ENCODE measurements around the gene CNOT4. TPM values are rescaled to one million over a fixed set of nuclear protein-coding genes. Genes with fewer than 3 reads are reported as not detected.

The CNOT4 gene
- total and polyA plus RNA-seq, 2 of the 13 experiments (the other 11 are each of a cell fraction or from before 2014, with no cell fraction given): 7.4 to 8.4 TPM

- TF ChIP-seq AHDC1 (CRISPR knock-in tag; IDR thresholded peaks at IDR 0.05; ENCODE audit: borderline replicate concordance): no peak
- TF ChIP-seq ZNF251 (CRISPR knock-in tag; IDR thresholded peaks at IDR 0.05): no peak
- TF ChIP-seq GTF3A (CRISPR knock-in tag; conservative IDR thresholded peaks at IDR 0.05): no peak
- no peak for TF ChIP-seq GPN1 (CRISPR knock-in tag; IDR thresholded peaks at IDR 0.05; ENCODE audit: borderline replicate concordance)
- TF ChIP-seq MIER2 (CRISPR knock-in tag; IDR thresholded peaks at IDR 0.05): no peak
- TF ChIP-seq DNMT1 (CRISPR knock-in tag; IDR thresholded peaks at IDR 0.05): no peak
Observed at GRCh38 chr7:135420786-135421185, 89.1 kb downstream of the CNOT4 start (continued).

GRCh38 chr7:135416431-135416830, 93.5 kb downstream of the CNOT4 start:
- H3K27ac ChIP-seq (ENCODE audit: extremely low read length, insufficient read depth, low read length): no peak overlapping the region
- no peaks in the 10 kb centered on the region for H3K9me3 ChIP-seq (ENCODE audit: low read length)
- ChIA-PET POLR2A (interaction anchor here (0.6 kb wide), 1 partner anchor 26 kb away, joined by 4 read pairs; no protein-coding TSS in a partner anchor), CTCF (ENCODE audit: low intra/inter-chr PET ratio, low total read pairs) (no interaction called here)
- H2AFZ ChIP-seq (ENCODE audit: low read length): no peak overlapping the region
- H3K27me3 ChIP-seq (ENCODE audit: control insufficient read depth in 1 of 2, insufficient read depth in 2 of 2, low read length in 2 of 2): no peaks in the 10 kb centered on the region
- H3K4me2 ChIP-seq (ENCODE audit: low read depth, low read length): no peak overlapping the region
- H3K36me3 ChIP-seq (replicated peaks in 1 of 2; ENCODE audit: control insufficient read depth in 1 of 2, insufficient read depth in 2 of 2, low read length in 2 of 2): peaks cover 4 to 13% of the 10 kb centered on the region in 2 experiments; a peak in 4 of 5 replicates
- H3K9ac ChIP-seq (ENCODE audit: insufficient read depth, low read depth, low read length): no peak overlapping the region
- peaks cover 18% of the 10 kb centered on the region for H3K4me1 ChIP-seq (ENCODE audit: insufficient read depth, low read length)
- intact Hi-C loops (cut with micrococcal nuclease; ENCODE audit: unreplicated experiment) (loop anchor here (5.0 kb wide), 1 partner anchor 141 kb away; the partner anchor contains the start of gene NUP205), in situ Hi-C loops (cut with HindIII; ENCODE audit: extremely low pct_ligation_motif_present, low pct_unique_long_range_greater_than_20kb) (no loop called here)
- DNase-seq (ENCODE audit: low spot score): no peak
- H3K4me3 ChIP-seq (replicated peaks in 1 of 3; ENCODE audit: insufficient read depth in 1 of 3, low read depth in 2 of 3, low read length in 3 of 3): no peak overlapping the region
- no peaks in the 10 kb centered on the region for H3K79me2 ChIP-seq (ENCODE audit: insufficient read depth, low read length)
- FAIRE-seq: no peak
- no peak for ATAC-seq
- no peaks in the 10 kb centered on the region; the same call in 1 of the 2 replicates for H4K20me1 ChIP-seq (ENCODE audit: insufficient read depth, low read length)
- WGBS (ENCODE audit: low lambda C conversion rate): 92% methylated on average over 3 of the region's 3 CpGs
- no TSS peak for BruUV-seq (replicated peaks)
- TF ChIP-seq ATRX (CRISPR knock-in tag; IDR thresholded peaks at IDR 0.05; ENCODE audit: borderline replicate concordance) (no peak), ZNF430 (CRISPR knock-in tag; IDR thresholded peaks at IDR 0.05) (no peak), SOX13 (IDR thresholded peaks at IDR 0.05) (no peak), SOX13 (CRISPR knock-in tag; conservative IDR thresholded peaks at IDR 0.05 in 1 of 2, IDR thresholded peaks at IDR 0.05 in 1 of 2) (no peak), PPARG (CRISPR knock-in tag; conservative IDR thresholded peaks at IDR 0.05) (no peak), ZFX (CRISPR knock-in tag; IDR thresholded peaks at IDR 0.05; ENCODE audit: low read depth) (no peak), TIGD3 (CRISPR knock-in tag; IDR thresholded peaks at IDR 0.05; ENCODE audit: borderline replicate concordance) (no peak), SKI (IDR thresholded peaks at IDR 0.05; ENCODE audit: partially characterized antibody) (no peak), TFE3 (CRISPR knock-in tag; IDR thresholded peaks at IDR 0.05) (no peak), ZNF557 (CRISPR knock-in tag; IDR thresholded peaks at IDR 0.05) (no peak)

Measured in HepG2 (cell line).